Activated B cell treated with CpG ODN at 0.5 μM for 24 hours (primary cell): ENCODE measurements around the gene CAMK1G. TPM values are rescaled to one million over a fixed set of nuclear protein-coding genes. Genes with fewer than 3 reads are reported as not detected.

Experiments used
- ATAC-seq: fragments of 200-7000 bp; cut with Tn5 transposase; one replicate; pipeline ENCODE4 v1.10.0; 2021; ENCODE audit warnings: low read depth, mild to moderate bottlenecking, moderate library complexity
- CTCF ChIA-PET: fragments of 350-600 bp; sonication (Branson Sonifier 250); formaldehyde crosslinking; loops from one replicate; lab custom pipeline; 2021; ENCODE audit warnings: antibody characterized with exemption; lab: Charles Lee
- POLR2A ChIA-PET: fragments of 350-600 bp; sonication (Branson Sonifier 250); formaldehyde crosslinking; loops from one replicate; lab custom pipeline; 2021; ENCODE audit warnings: antibody characterized with exemption; lab: Charles Lee
- DNase-seq: peaks from one replicate; pipeline ENCODE4 v3.0.0; 2022
- H3K27ac Mint-ChIP-seq: one replicate; pipeline ENCODE4 v1.8.0; 2020; ENCODE audit warnings: mixed read lengths
- H3K27me3 Mint-ChIP-seq: one replicate; pipeline ENCODE4 v1.8.0; 2021; ENCODE audit warnings: mixed read lengths
- H3K36me3 Mint-ChIP-seq: one replicate; pipeline ENCODE4 v1.8.0; 2021; ENCODE audit warnings: low read depth, mixed read lengths
- H3K4me1 Mint-ChIP-seq: one replicate; pipeline ENCODE4 v1.8.0; 2021; ENCODE audit warnings: mixed read lengths
- H3K4me3 Mint-ChIP-seq: one replicate; pipeline ENCODE4 v1.8.0; 2020; ENCODE audit warnings: mild to moderate bottlenecking, mixed read lengths
- H3K9me3 Mint-ChIP-seq: one replicate; pipeline ENCODE4 v1.8.0; 2020; ENCODE audit warnings: mixed read lengths
- CTCF ChIP-seq: fragments of 200-600 bp; IDR thresholded peaks from one replicate; pipeline ENCODE4 v1.8.0; 2022; ENCODE audit warnings: antibody characterized with exemption, mild to moderate bottlenecking
- intact Hi-C: fragments of 100-400 bp; cut with micrococcal nuclease; formaldehyde crosslinking; loops from one replicate; pipeline ENCODE4 v1.15.1; 2024
- total RNA-seq: library from RNA; stranded (reverse); gene quantifications from 2 replicates; pipeline ENCODE4 v1.2.3, GENCODE V29; 2022

Gene CAMK1G
- total RNA-seq, 1 donor from 2014 or later = not detected

- H3K27ac Mint-ChIP-seq = no peak overlapping the region
- intact Hi-C loops = loop anchor here (1.0 kb wide), 4 partner anchors 25 to 66 kb away; no protein-coding TSS in a partner anchor
- ATAC-seq = peak; percentile 91
- DNase-seq = peak; percentile 71
- no peaks in the 10 kb centered on the region for H3K4me1 Mint-ChIP-seq
- no peaks in the 10 kb centered on the region for H3K36me3 Mint-ChIP-seq
- ChIA-PET CTCF (interaction anchor here (0.7 to 1.5 kb wide), 10 partner anchors 23 to 61 kb away, joined by 3 to 11 read pairs (median 4); partner anchors contain the start of genes CAMK1G and G0S2), POLR2A (no interaction called here)
- no peaks in the 10 kb centered on the region for H3K9me3 Mint-ChIP-seq
- TF ChIP-seq CTCF = peak; percentile 85
- no peak overlapping the region for H3K4me3 Mint-ChIP-seq
- H3K27me3 Mint-ChIP-seq = peaks cover 10% of the 10 kb centered on the region
These were observed 44.2 kb downstream of the CAMK1G start for GRCh38 chr1:209627732-209628196.

- no peaks in the 10 kb centered on the region for H3K4me1 Mint-ChIP-seq
- intact Hi-C loops = no loop called here
- no peak for TF ChIP-seq CTCF
- no peaks in the 10 kb centered on the region for H3K36me3 Mint-ChIP-seq
- peaks cover 10% of the 10 kb centered on the region for H3K27me3 Mint-ChIP-seq
- H3K4me3 Mint-ChIP-seq = no peak overlapping the region
- no peak overlapping the region for H3K27ac Mint-ChIP-seq
- H3K9me3 Mint-ChIP-seq = no peaks in the 10 kb centered on the region
- no peak for ATAC-seq
- ChIA-PET POLR2A (no interaction called here), CTCF (interaction anchor here (1.3 to 1.8 kb wide), 2 partner anchors 27 to 60 kb away, joined by 4 to 6 read pairs; no protein-coding TSS in a partner anchor)
- no peak for DNase-seq
These were observed 45.2 kb downstream of the CAMK1G start for GRCh38 chr1:209628618-209629299.

GRCh38 chr1:209629621-209630382 is 46.3 kb downstream of the CAMK1G start:
- no peak overlapping the region for H3K27ac Mint-ChIP-seq
- DNase-seq (no peak), ATAC-seq (no peak)
- intact Hi-C loops = no loop called here
- POLR2A ChIA-PET = no interaction called here
- no peaks in the 10 kb centered on the region for H3K4me1 Mint-ChIP-seq
- H3K9me3 Mint-ChIP-seq = no peaks in the 10 kb centered on the region
- CTCF ChIA-PET = interaction anchor here (1.3 to 1.8 kb wide), 2 partner anchors 28 to 61 kb away, joined by 4 to 6 read pairs; no protein-coding TSS in a partner anchor
- no peaks in the 10 kb centered on the region for H3K36me3 Mint-ChIP-seq
- H3K27me3 Mint-ChIP-seq = peaks cover 10% of the 10 kb centered on the region
- no peak for TF ChIP-seq CTCF
- H3K4me3 Mint-ChIP-seq = no peak overlapping the region

- Mint-ChIP-seq H3K27ac (no peak overlapping the region), H3K4me1 (no peaks in the 10 kb centered on the region), H3K27me3 (peaks cover 10% of the 10 kb centered on the region), H3K36me3 (no peaks in the 10 kb centered on the region), H3K9me3 (no peaks in the 10 kb centered on the region), H3K4me3 (no peak overlapping the region)
- no peak for TF ChIP-seq CTCF
- no peak for DNase-seq
- intact Hi-C loops = no loop called here
- ChIA-PET POLR2A (no interaction called here), CTCF (no interaction called here)
- no peak for ATAC-seq
These were observed 47.1 kb downstream of the CAMK1G start for GRCh38 chr1:209630383-209631225.
